ENCODE data around the gene PRPF40B. TPM values are rescaled to one million over a fixed set of nuclear protein-coding genes. Genes with fewer than 3 reads are reported as not detected.

Gene PRPF40B
- total and polyA plus RNA-seq, 9 of the 15 experiments (the other 6 are each of a cell fraction or from before 2014, with no cell fraction given): 0.55 to 10.6 (median 4.8) TPM

DNA sequence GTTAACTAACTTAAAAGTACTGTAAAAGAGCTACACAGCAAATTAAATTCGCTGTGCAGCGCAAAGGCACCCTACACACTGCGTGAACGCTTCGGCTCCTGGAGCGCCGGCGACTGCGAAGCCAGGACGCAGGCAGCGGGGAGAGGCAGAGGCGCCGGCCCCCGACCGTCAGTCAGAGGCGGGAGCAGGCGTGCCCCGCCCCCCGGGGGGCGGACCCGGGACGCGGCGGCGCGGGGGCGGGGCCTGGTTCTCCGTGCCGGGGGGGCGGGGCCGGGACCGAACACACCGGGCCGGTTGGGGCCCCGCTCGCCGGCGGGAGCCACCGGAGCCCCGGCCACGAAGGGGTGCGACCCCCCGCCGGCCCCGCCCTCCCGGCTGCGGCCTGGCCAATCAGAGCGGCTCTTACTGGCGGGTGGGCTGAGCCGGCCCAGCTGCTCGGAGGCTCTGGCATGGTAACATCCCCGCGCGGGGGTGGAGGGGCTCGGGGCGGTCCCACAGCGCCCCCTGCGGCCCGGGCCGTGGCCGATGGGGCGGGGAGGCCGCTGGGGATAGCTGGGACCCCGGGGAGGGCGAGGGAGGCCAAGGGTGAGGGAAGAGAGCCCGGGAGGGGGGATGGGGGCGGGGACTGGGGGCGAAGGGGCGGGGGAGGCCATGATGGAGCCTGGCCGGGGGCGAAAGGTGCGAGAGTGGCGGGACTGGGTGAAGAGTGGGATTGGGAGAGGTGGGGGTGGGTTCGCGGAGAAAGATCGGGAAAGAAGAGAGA lies at the start of gene PRPF40B (continued):
- TF ChIP-seq, protein P1, sequence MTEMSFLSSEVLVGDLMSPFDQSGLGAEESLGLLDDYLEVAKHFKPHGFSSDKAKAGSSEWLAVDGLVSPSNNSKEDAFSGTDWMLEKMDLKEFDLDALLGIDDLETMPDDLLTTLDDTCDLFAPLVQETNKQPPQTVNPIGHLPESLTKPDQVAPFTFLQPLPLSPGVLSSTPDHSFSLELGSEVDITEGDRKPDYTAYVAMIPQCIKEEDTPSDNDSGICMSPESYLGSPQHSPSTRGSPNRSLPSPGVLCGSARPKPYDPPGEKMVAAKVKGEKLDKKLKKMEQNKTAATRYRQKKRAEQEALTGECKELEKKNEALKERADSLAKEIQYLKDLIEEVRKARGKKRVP (CRISPR knock-in tag; IDR thresholded peaks at IDR 0.05): no peak
- peak; percentile 69; the same call in 1 of the 2 replicates for TF ChIP-seq PML (IDR thresholded peaks at IDR 0.05; ENCODE audit: low read length)
- TF ChIP-seq NCOR1 (IDR thresholded peaks at IDR 0.05): no peak
- TF ChIP-seq, protein P2, sequence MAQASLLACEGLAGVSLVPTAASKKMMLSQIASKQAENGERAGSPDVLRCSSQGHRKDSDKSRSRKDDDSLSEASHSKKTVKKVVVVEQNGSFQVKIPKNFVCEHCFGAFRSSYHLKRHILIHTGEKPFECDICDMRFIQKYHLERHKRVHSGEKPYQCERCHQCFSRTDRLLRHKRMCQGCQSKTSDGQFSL (CRISPR knock-in tag; IDR thresholded peaks at IDR 0.05): 0 out of 2 replicates have a peak, but pooled peaks have one; percentile 44
- TF ChIP-seq, protein P2 (tag; IDR thresholded peaks at IDR 0.05): peak in 1 of 2 experiments; percentile 68; a peak in 1 of 4 replicates
- peak; percentile 95 to 97 for TF ChIP-seq MAZ (CRISPR knock-in tag; conservative IDR thresholded peaks at IDR 0.05 in 1 of 2, IDR thresholded peaks at IDR 0.05 in 1 of 2)
- TF ChIP-seq E2F8 (IDR thresholded peaks at IDR 0.05; ENCODE audit: low read depth, partially characterized antibody): no peak
- TF ChIP-seq E2F3 (CRISPR knock-in tag; IDR thresholded peaks at IDR 0.05): no peak
- TF ChIP-seq TAF7 (tag; IDR thresholded peaks at IDR 0.05): no peak
- no peak for TF ChIP-seq HMG20B (CRISPR knock-in tag; IDR thresholded peaks at IDR 0.05)
- peak; percentile 74 for TF ChIP-seq POLR2AphosphoS5 (IDR thresholded peaks at IDR 0.05; ENCODE audit: control insufficient read depth, insufficient read depth, low read depth, low read length)
- TF ChIP-seq, protein P3, sequence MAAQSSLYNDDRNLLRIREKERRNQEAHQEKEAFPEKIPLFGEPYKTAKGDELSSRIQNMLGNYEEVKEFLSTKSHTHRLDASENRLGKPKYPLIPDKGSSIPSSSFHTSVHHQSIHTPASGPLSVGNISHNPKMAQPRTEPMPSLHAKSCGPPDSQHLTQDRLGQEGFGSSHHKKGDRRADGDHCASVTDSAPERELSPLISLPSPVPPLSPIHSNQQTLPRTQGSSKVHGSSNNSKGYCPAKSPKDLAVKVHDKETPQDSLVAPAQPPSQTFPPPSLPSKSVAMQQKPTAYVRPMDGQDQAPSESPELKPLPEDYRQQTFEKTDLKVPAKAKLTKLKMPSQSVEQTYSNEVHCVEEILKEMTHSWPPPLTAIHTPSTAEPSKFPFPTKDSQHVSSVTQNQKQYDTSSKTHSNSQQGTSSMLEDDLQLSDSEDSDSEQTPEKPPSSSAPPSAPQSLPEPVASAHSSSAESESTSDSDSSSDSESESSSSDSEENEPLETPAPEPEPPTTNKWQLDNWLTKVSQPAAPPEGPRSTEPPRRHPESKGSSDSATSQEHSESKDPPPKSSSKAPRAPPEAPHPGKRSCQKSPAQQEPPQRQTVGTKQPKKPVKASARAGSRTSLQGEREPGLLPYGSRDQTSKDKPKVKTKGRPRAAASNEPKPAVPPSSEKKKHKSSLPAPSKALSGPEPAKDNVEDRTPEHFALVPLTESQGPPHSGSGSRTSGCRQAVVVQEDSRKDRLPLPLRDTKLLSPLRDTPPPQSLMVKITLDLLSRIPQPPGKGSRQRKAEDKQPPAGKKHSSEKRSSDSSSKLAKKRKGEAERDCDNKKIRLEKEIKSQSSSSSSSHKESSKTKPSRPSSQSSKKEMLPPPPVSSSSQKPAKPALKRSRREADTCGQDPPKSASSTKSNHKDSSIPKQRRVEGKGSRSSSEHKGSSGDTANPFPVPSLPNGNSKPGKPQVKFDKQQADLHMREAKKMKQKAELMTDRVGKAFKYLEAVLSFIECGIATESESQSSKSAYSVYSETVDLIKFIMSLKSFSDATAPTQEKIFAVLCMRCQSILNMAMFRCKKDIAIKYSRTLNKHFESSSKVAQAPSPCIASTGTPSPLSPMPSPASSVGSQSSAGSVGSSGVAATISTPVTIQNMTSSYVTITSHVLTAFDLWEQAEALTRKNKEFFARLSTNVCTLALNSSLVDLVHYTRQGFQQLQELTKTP (IDR thresholded peaks at IDR 0.05; ENCODE audit: low read depth in 1 of 2, partially characterized antibody in 2 of 2): no peak
- no peak for TF ChIP-seq KLF6 (CRISPR knock-in tag; IDR thresholded peaks at IDR 0.05; ENCODE audit: borderline replicate concordance)
- no peak for TF ChIP-seq ZNF224 (CRISPR knock-in tag; IDR thresholded peaks at IDR 0.05)
- TF ChIP-seq CXXC5 (CRISPR knock-in tag; IDR thresholded peaks at IDR 0.05): peak; percentile 94
- TF ChIP-seq, protein P4, sequence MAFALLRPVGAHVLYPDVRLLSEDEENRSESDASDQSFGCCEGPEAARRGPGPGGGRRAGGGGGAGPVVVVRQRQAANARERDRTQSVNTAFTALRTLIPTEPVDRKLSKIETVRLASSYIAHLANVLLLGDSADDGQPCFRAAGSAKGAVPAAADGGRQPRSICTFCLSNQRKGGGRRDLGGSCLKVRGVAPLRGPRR (CRISPR knock-in tag; IDR thresholded peaks at IDR 0.05): no peak
- no peak for TF ChIP-seq FOXK2 (conservative IDR thresholded peaks at IDR 0.05 in 1 of 2, IDR thresholded peaks at IDR 0.05 in 1 of 2; ENCODE audit: low read depth in 2 of 2)

Data from K562 (cell line).